ENCODE results near the gene RPL3. TPM values are rescaled to one million over a fixed set of nuclear protein-coding genes. Genes with fewer than 3 reads are reported as not detected.

RPL3 gene
- total RNA-seq, 1 experiment from 2014 or later, result 3,009 TPM

DNA sequence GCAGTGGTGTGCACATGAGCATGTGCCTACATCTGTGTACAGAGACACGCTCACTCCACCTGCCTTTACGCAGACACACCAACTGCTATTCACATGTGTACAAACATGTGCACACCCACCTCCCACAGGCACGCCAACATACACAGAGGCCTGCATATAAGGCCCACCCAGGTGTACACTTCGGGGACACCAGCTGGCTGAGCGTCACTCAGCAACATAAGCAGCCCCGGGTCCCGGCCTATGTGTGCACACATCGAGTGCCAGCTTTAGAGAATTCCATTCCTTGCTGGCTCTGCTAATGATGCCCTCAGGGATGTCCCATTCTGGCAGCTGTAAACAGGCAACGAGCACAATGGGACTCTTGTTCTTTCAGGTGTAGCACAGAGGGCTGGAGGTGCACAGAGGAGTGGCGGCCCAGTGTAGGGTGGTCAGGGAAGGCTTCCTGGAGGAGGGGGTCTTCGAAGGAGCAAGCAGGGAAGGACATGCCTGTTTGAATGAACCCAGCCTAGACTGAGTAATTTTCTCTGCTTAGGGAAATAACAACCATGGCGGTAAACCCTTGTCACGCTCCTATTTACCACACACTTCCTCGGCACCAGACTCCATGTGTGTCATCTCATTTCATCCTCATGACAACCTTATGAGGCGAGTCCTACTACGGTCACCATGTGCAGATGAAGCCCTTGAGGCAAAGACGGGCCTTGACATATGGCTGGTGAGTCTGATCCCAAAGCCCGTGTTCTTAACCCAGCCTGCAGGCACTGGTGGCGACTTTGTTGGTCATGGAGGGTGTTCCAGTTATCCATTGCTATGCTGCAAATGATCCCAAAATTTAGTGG, 35.1 kb downstream of the RPL3 start (continued):
- TF ChIP-seq, protein P1, sequence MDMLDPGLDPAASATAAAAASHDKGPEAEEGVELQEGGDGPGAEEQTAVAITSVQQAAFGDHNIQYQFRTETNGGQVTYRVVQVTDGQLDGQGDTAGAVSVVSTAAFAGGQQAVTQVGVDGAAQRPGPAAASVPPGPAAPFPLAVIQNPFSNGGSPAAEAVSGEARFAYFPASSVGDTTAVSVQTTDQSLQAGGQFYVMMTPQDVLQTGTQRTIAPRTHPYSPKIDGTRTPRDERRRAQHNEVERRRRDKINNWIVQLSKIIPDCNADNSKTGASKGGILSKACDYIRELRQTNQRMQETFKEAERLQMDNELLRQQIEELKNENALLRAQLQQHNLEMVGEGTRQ (CRISPR knock-in tag; IDR thresholded peaks at IDR 0.05), result no peak
- no peak for TF ChIP-seq ELF4 (CRISPR knock-in tag; IDR thresholded peaks at IDR 0.05; ENCODE audit: low read depth)

DNA sequence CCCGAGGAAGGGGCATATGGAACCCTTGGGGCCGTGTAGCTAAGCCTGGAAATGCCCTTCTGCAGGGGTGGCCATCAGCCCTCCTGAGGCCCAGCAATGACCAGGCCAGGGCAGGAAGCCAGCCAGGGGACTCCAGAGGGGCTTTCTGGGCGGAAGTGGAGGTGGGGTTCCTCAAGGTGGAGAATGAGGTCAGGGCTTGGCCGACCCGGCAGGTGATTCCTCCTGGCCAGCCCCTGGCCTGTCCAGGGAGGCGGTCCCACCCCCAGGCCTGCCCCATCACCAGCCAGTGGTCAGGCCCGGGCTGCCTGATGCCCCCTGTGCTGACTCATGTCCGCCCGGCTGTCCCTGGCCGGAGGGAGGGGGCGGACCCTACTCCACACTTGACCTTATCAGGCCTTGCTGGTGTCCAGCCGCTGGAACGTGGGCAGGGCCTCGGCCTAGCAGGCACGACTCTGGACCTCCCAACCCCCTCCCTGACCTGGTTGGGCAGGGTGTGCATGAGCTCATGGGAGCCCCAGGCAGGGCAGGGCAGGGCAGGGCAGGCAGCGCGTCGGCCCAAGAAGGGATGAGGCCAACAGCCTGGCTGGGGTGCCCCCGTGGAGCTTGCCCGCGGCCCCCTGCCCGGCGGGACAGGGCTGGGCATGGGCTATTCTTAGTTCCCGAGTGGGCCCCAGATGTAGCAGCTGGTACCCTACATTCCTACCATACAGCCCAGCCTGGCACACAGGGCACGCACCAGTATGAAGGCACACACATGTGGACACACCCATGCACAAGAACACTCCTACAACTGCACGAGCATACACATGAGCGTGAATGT, 35.9 kb downstream of the RPL3 start:
- Mint-ChIP-seq H3K27me3 (ENCODE audit: low read depth) (no peaks in the 10 kb centered on the region), H3K9me3 (peaks cover 9% of the 10 kb centered on the region), H3K36me3 (no peaks in the 10 kb centered on the region), H3K4me1 (peaks cover 27% of the 10 kb centered on the region), H3K27ac (no peak overlapping the region), H3K4me3 (no peak overlapping the region)
- ChIA-PET CTCF (interaction anchor here (1.5 kb wide), 1 partner anchor 113 kb away, joined by 5 read pairs; no protein-coding TSS in a partner anchor), POLR2A (interaction anchor here (1.0 kb wide), 2 partner anchors 36 to 69 kb away, joined by 3 to 4 read pairs; partner anchors contain the start of gene RPL3)
- no peak for DNase-seq (ENCODE audit: low spot score)
- TF ChIP-seq TCF7 (CRISPR knock-in tag; IDR thresholded peaks at IDR 0.05; ENCODE audit: low read depth) (0 out of 2 replicates have a peak, but pooled peaks have one; percentile 39), GABPB1 (CRISPR knock-in tag; IDR thresholded peaks at IDR 0.05) (peak; percentile 74)
- TF ChIP-seq, protein P2, sequence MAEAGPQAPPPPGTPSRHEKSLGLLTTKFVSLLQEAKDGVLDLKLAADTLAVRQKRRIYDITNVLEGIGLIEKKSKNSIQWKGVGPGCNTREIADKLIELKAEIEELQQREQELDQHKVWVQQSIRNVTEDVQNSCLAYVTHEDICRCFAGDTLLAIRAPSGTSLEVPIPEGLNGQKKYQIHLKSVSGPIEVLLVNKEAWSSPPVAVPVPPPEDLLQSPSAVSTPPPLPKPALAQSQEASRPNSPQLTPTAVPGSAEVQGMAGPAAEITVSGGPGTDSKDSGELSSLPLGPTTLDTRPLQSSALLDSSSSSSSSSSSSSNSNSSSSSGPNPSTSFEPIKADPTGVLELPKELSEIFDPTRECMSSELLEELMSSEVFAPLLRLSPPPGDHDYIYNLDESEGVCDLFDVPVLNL (CRISPR knock-in tag; IDR thresholded peaks at IDR 0.05; ENCODE audit: borderline replicate concordance, low read depth), result no peak
- no peak for ATAC-seq

DNA sequence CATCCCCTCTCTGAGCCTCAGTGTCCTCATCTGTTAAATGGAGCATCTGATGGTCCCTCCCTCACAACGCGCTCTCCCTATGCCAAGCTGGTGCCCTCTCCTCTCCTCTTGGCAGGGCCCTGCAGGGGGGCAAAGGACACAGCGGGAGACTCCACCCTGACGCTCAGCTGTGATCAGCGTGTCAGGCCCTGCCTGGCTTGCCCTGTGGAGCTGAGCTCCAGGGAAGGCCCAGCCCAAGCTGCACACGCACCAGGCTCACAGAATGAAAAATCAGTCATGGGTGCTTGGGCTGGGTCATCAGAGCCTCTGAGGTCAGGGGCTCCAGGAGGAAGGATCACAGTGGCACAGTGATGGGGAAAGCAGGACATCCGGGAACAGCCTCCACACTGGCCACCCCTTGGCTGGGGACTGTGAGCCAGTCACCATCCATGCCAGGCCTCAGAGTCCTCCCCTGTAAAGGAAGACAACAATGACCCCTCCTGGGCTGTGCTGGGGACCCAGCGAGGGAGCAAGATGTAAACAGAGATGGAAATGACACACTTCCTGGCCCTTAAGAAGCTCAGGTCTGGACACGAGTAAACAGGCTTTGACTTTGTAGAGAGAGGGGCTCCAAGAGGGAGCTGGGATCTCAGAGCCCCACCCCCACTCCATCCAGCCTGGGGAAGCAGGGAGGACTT, 36.6 kb downstream of the RPL3 start:
- CTCF ChIA-PET, result interaction anchor here (1.5 to 1.7 kb wide), 2 partner anchors 28 to 112 kb away, joined by 5 read pairs; no protein-coding TSS in a partner anchor
- no peaks in the 10 kb centered on the region for H3K36me3 Mint-ChIP-seq
- H3K27me3 Mint-ChIP-seq (ENCODE audit: low read depth), result no peaks in the 10 kb centered on the region
- DNase-seq (ENCODE audit: low spot score), result no peak
- POLR2A ChIA-PET, result interaction anchor here (1.0 kb wide), 2 partner anchors 37 to 68 kb away, joined by 3 to 4 read pairs; partner anchors contain the start of gene RPL3
- no peak for TF ChIP-seq ZNF121 (CRISPR knock-in tag; IDR thresholded peaks at IDR 0.05)
- TF ChIP-seq RELA (CRISPR knock-in tag; IDR thresholded peaks at IDR 0.05; ENCODE audit: borderline replicate concordance), result no peak
- TF ChIP-seq CBFB (CRISPR knock-in tag; IDR thresholded peaks at IDR 0.05; ENCODE audit: low read depth), result no peak
- TF ChIP-seq, protein P3, sequence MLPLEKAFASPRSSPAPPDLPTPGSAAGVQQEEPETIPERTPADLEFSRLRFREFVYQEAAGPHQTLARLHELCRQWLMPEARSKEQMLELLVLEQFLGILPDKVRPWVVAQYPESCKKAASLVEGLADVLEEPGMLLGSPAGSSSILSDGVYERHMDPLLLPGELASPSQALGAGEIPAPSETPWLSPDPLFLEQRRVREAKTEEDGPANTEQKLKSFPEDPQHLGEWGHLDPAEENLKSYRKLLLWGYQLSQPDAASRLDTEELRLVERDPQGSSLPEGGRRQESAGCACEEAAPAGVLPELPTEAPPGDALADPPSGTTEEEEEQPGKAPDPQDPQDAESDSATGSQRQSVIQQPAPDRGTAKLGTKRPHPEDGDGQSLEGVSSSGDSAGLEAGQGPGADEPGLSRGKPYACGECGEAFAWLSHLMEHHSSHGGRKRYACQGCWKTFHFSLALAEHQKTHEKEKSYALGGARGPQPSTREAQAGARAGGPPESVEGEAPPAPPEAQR (CRISPR knock-in tag; IDR thresholded peaks at IDR 0.05), result no peak
- TF ChIP-seq, protein P4, sequence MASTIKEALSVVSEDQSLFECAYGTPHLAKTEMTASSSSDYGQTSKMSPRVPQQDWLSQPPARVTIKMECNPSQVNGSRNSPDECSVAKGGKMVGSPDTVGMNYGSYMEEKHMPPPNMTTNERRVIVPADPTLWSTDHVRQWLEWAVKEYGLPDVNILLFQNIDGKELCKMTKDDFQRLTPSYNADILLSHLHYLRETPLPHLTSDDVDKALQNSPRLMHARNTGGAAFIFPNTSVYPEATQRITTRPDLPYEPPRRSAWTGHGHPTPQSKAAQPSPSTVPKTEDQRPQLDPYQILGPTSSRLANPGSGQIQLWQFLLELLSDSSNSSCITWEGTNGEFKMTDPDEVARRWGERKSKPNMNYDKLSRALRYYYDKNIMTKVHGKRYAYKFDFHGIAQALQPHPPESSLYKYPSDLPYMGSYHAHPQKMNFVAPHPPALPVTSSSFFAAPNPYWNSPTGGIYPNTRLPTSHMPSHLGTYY (CRISPR knock-in tag; IDR thresholded peaks at IDR 0.05), result no peak
- TF ChIP-seq, protein P5, sequence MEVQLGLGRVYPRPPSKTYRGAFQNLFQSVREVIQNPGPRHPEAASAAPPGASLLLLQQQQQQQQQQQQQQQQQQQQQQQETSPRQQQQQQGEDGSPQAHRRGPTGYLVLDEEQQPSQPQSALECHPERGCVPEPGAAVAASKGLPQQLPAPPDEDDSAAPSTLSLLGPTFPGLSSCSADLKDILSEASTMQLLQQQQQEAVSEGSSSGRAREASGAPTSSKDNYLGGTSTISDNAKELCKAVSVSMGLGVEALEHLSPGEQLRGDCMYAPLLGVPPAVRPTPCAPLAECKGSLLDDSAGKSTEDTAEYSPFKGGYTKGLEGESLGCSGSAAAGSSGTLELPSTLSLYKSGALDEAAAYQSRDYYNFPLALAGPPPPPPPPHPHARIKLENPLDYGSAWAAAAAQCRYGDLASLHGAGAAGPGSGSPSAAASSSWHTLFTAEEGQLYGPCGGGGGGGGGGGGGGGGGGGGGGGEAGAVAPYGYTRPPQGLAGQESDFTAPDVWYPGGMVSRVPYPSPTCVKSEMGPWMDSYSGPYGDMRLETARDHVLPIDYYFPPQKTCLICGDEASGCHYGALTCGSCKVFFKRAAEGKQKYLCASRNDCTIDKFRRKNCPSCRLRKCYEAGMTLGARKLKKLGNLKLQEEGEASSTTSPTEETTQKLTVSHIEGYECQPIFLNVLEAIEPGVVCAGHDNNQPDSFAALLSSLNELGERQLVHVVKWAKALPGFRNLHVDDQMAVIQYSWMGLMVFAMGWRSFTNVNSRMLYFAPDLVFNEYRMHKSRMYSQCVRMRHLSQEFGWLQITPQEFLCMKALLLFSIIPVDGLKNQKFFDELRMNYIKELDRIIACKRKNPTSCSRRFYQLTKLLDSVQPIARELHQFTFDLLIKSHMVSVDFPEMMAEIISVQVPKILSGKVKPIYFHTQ (CRISPR knock-in tag; IDR thresholded peaks at IDR 0.05), result no peak
- TF ChIP-seq ZNF219 (CRISPR knock-in tag; IDR thresholded peaks at IDR 0.05; ENCODE audit: borderline replicate concordance), result no peak
- no peak for TF ChIP-seq NR1H2 (CRISPR knock-in tag; IDR thresholded peaks at IDR 0.05)
- TF ChIP-seq NR3C1 (CRISPR knock-in tag; conservative IDR thresholded peaks at IDR 0.05; ENCODE audit: low read depth), result no peak
- no peak for TF ChIP-seq CREB1 (CRISPR knock-in tag; IDR thresholded peaks at IDR 0.05)
- TF ChIP-seq GABPB1 (CRISPR knock-in tag; IDR thresholded peaks at IDR 0.05), result no peak
- no peak for ATAC-seq
- peak overlapping the region; percentile 45; the same call in 1 of the 2 replicates for H3K27ac Mint-ChIP-seq
- H3K4me3 Mint-ChIP-seq, result no peak overlapping the region
- H3K4me1 Mint-ChIP-seq, result peaks cover 27% of the 10 kb centered on the region
- peaks cover 9% of the 10 kb centered on the region for H3K9me3 Mint-ChIP-seq
